Suprapubic skin (tissue), 3 donors: ENCODE results near the gene TLL1.

Experiments
- CTCF ChIP-seq, 2 donors: fragments of 200-600 bp in 1 of 2; fragments of 450-650 bp in 1 of 2; sonication (generic) in 1 of 2; IDR thresholded peaks; one replicate each; pipeline ENCODE4 v1.5.1; 2016 to 2019; ENCODE audit warnings: antibody characterized with exemption in 2 of 2, mild to moderate bottlenecking in 1 of 2, moderate library complexity in 1 of 2
- POLR2AphosphoS5 ChIP-seq, 3 donors: sonication (generic); formaldehyde crosslinking; IDR thresholded peaks; one replicate each; pipeline ENCODE4 v1.6.1; 2017; ENCODE audit warnings: antibody characterized with exemption in 3 of 3

DNA sequence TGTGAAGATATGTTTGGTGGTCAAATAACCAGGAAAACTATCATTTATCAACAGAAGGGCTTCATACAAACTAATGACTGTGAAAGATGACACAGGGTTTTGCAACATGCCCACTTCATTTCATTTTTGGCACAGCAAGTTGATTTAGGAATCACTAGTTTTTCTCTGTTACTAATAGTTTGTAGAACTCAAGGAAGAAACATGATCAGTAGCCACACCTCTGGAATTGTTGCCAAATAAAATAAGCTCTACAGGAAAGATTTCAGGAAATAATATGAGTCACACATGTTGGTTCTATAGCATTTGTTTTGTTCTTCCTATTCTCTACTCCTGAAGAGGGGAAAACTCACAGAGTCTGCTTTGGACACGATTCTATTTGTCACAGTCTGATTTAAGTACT is 255.4 kb downstream of the TLL1 start:
- TF ChIP-seq CTCF (IDR thresholded peaks at IDR 0.05) = no peak
- TF ChIP-seq POLR2AphosphoS5 (IDR thresholded peaks at IDR 0.05) = no peak
